T-helper 9 cell (primary cell): ENCODE measurements around the gene RPEL1.
"Not testable (repeated sequence)": the region's sequence is repeated elsewhere in the genome, so short reads cannot be mapped to it uniquely, and the experiment has no call there.

Experiments
- DNase-seq: peaks from one replicate; pipeline ENCODE4 v3.0.0-alpha.2; 2020

The RPEL1 gene

GRCh38 chr10:103235775-103236174 is 9.9 kb upstream of the RPEL1 start:
- DNase-seq = no peak

- no peak for DNase-seq
Observed at GRCh38 chr10:103238506-103239252, 7.0 kb upstream of the RPEL1 start.

DNA sequence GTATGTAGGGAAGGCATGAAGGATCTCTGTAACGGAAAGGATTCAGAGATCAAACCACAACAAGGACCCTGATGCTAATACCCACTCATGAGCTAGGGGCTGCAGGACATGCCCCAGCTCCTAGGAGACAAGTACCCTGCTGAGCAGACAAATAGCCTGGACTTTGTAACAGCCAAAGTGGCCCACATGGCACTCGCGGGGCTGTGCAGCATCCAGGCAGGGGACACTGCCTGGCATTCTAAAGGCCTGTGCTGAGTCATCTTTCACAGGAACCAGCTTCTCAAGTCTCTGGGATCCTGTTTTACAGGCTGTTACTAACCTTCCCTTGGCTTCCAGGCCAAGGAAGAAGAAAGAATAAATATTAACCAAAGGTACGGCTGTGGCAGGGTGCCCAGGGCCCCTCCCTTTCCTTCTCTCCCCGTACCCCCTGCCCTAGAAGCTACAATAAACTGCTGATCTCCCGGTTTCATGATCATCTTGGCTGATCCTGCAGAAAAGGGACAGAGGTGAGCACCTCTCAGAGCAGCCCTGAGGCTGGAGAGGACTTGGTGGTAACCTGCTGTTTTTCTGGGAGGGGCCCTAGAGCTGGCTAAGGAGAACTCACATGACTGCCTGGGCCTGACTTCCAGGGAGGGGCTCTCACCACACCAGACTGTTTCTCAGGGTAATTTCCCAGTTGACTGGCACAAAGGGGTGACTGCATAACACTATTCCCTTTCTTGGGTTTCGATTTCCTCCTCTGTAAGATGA is 4.2 kb upstream of the RPEL1 start:
- no peak for DNase-seq

GRCh38 chr10:103244666-103245271 is 918 bp upstream of the RPEL1 start:
- DNase-seq = peak; percentile 48

- DNase-seq = no peak
Observed at GRCh38 chr10:103246324-103246723, 637 bp downstream of the RPEL1 start.

DNA sequence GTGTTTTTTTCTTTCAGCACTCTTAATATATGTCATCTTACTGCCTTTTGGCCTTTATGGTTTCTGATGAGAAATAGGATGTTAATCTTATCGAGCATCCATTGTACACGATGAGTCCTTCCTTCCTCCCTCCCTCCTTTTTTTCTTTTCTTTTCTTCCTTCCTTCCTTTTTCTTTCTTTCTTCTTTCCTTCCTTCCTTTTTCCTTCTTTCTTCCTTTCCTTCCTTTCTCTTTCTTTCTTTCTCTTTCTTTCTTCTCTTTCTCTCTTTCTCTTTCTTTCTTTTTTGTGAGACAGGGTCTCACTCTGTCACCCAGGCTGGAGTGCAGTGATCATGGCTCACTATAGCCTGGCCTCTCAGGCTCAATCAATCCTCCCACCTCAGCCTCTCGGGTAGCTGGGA is 8.4 kb downstream of the RPEL1 start:
- DNase-seq = no peak

GRCh38 chr10:103254538-103255325 is 9.0 kb downstream of the RPEL1 start:
- DNase-seq = no peak

- no peak for DNase-seq
Observed at GRCh38 chr10:103256613-103257012, 10.9 kb downstream of the RPEL1 start.

DNA sequence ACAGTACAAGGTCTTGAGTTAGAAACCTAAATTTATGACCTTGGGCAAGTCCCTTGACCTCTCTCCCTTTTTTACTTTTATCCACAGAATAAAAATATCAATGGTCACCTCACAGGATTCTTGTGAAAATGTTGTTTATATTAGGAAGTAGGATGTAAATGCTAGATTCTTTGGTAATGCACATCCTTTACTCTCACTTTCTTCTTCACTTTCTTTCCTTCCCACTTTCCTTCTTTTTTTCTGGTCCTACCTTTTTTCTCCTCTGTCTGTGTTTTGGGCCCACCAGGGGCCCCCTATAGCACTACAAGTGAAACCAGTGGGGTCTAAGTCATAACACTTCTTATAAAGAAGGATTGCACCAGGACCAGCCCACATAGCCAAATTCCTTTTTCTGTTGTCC is 12.1 kb downstream of the RPEL1 start:
- DNase-seq = no peak

GRCh38 chr10:103258928-103259327 is 13.2 kb downstream of the RPEL1 start:
- DNase-seq = not testable (repeated sequence)

GRCh38 chr10:103259989-103260388 is 14.3 kb downstream of the RPEL1 start:
- DNase-seq = no peak

DNA sequence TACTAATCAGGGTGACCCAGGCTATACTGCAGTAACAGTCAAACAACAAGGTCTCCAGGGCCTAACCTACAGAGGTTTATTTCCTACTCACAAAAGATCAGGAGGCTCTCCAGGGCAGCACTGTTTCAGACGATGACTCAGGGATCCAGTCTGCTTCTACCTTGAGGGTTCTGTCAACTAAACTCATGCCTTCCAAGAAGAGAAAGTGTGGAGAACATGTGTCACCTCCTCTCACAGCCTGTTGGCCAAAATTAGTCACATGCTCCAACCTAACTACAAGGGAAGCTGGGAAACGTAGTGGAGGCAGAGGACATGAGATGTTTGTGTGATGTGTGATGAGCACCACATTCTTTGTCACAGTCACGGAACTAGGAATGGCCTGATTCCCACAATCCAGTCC is 16.5 kb downstream of the RPEL1 start:
- DNase-seq = no peak

DNA sequence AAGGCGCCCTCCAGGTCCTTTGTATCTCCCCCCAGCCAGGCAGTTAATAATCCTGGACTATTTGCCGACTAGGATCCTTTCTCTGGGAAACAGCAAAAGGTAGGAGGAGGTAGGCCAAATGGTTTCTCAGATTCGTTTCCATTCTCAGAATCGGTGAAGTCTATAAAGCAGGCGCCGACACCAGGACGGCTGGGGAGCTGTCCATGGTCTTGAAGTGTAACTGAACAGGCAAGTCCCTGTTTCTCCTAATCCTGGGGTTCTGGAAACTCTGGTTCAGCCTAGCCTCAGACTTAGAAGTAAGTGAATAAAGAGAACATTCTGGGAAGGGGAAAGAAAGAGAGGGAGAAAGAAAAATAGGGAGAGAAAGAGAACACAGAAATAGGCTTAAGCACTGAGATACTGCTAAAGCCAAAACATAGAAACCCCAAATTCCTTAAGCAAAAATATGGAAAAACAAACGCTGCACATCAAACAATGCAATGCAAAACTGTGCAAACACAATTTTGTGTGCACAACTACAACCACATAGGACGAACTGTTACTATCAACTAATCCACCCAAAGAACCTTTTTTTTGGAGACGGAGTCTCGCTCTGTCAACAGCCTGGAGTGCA is 20.1 kb downstream of the RPEL1 start:
- DNase-seq = no peak

DNA sequence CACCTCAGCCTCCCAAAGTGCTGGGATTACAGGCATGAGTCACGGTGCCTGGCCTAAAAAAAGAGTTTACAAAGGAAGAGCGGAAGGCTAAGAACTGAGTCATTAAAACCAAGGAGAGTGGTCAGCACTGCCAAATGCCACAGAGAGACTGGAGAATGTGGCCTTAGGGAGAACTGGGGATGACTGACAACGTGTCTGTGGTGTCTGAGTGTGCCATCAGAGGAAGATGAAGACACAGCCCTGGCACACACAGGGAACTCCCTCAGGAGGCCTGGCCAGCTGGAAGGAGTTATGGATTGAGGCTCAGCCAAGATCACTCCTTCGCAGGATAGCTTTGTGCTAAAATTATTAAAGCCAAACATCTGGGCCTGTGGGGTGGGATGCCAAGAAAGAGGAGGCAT is 27.4 kb downstream of the RPEL1 start:
- DNase-seq = no peak

DNA sequence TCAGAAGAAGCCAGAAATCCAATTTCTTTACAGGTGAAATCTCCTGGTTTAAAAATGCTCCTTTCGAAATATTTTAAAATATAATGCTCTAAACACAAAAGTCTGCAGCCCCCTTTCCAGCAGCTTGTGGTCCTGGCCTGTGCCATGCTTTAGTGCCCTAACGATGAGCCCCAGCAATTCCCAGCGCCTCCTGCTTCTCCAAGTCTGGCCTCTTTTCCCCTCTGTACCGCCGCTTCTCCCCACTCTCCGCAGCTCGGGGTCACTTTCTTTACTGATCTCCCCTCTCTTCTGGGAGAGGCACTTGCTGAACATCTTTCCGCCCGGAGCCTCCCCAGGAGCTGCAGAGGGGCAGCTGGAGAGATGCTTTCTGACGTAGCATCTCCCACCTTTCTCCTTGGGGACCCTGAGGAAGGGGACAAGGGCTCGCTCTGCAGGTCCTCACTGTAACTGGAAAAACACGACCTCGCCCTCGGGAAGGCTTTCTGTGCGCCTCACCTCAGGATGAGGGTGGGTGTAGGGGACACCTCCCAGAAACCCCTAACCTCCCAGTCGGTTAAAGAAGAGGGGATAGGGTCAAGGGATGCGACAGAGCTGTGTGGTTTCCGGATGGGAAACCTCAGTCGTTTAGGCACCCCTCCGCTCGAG is 30.7 kb downstream of the RPEL1 start:
- DNase-seq = no peak

DNA sequence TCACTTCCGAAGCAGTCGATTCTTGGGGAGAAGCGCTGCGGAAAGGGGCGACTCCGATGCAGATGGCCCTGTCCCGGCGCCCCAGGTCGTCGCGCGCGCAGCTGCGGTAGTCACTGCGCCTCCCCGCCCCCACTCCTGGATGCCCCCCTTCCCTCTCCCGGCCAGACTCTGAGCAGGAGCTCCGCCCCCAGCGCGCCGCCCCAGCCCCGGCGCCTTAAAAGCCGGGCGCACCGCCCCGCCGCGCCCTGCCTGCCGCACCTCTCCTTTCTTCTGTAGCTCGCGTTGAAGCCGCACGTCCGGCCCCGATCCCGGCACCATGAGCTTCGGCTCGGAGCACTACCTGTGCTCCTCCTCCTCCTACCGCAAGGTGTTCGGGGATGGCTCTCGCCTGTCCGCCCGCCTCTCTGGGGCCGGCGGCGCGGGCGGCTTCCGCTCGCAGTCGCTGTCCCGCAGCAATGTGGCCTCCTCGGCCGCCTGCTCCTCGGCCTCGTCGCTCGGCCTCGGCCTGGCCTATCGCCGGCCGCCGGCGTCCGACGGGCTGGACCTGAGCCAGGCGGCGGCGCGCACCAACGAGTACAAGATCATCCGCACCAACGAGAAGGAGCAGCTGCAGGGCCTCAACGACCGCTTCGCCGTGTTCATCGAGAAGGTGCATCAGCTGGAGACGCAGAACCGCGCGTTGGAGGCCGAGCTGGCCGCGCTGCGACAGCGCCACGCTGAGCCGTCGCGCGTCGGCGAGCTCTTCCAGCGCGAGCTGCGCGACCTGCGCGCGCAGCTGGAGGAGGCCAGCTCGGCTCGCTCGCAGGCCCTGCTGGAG is 31.4 kb downstream of the RPEL1 start, which contains the start of gene INA:
INA (plus strand) TSS at position 243 of the 817 bp plus-strand sequence; CDS start at position 317, 74 bp downstream.
- DNase-seq = no peak

GRCh38 chr10:103277713-103278536 is 32.2 kb downstream of the RPEL1 start:
- DNase-seq = no peak

DNA sequence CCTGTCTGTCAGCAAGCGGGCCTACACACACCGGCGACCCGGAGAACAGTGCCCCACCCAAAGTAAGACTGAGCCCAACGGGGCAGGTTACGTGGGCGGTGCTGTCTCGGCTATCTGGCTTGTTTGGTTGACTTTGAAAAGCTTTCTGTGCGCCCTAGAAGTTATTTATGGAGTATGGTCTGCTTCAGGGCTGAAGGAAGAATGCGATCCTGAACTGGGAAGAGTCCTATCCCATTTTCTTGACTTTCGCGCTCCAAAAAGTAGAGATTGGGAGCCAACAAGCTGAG is 32.8 kb downstream of the RPEL1 start:
- no peak for DNase-seq

- DNase-seq = peak; percentile 32
Observed at GRCh38 chr10:103278862-103279298, 33.2 kb downstream of the RPEL1 start.

GRCh38 chr10:103280031-103280430 is 34.3 kb downstream of the RPEL1 start:
- DNase-seq = no peak
